ENCODE data around the gene DUSP11.
"Not testable (repeated sequence)": the region's sequence is repeated elsewhere in the genome, so short reads cannot be mapped to it uniquely, and the experiment has no call there.

The DUSP11 gene

DNA sequence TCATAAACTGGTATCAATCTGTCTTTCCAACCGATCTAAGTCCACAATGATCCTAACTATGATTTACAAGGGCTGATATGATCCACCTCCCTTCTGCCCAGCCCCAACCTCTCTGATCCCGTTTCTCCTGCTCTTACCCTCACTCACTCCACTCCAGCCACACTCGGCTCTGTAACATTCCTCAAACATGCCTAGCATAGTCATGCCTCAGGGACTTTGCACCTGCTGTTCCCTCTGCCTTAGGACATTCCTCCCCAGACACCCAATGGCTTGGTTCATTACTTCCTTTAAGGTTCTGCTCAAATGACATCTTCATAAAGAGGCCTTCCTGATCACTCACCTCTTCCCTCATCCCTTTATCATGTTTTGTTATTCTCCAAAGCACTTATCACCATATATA lies 9.2 kb downstream of the DUSP11 start:
- DNase-seq: no peak

DNA sequence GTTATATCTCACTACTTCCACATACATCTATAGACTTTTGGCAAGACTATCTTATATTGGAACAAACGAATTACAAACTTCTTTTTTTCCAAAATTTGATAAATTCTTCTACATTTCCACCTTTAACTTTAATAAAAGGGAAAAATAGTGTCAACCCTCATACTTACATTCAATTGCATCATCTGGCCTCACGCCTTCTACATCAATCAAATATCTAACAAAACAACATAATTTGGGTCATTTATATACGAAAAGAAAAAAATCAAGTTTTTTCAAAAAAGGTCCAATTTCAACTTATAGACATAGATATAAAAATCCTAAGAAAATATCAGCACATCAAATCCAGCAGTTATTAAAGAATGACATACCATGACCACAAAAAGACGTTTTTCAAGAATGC lies 12.9 kb downstream of the DUSP11 start:
- DNase-seq: no peak

DNA sequence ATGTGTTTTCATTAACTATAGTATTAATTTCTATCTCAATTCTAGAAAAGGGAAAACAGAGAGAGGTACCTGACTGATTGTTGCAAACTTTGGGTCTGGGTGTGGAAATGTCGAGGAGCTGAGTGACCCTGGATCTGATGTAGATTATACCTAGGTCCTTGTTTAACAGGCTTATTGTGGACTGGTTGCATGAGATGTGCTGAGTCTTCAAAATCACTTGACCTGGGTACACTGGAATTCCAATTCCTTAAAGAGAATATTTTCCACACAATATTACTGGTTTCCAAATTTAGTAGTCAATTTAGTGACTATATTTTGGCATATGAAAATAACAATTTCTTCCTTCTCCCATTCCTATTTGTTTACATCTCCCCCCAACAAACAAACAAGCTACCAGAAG lies 13.6 kb downstream of the DUSP11 start:
- DNase-seq: no peak

DNA sequence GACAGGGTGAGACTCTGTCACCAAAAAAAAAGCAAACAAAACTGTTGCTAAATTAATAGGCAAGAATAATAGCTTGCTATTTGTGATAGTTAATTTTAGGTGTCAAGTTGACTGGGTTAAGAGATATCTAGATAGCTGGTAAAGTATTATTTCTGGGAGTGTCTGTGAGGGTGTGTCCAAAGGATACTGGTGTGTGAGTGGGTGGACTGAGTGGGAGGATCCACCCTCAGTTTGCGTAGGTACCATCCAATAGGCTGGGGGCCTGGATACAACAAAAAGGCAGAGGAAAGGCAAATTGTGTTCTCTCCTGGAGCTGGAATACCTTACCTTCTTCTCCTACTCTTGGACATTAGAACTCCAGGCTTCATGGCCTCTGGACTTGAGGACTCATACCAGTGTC lies 15.0 kb downstream of the DUSP11 start:
- DNase-seq: no peak

DNA sequence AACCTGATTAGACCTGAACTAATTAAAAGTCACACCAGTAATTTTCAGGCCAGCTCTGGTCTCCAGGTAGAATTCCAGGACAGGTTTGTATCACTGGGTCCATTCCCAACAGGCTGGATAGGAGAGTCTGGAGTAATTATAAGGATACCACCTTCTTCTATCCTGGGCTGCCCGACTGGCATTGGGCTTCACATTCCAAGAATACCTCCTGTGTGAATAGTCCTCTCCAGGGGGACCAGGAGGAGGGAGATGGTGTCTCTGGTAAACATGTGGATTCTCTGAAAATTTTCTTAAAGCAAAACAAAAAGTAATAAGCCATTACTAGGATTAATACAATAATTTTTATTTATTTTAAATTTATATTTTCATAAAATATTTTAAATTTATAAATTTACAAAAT lies 17.3 kb downstream of the DUSP11 start:
- no peak for DNase-seq

DNA sequence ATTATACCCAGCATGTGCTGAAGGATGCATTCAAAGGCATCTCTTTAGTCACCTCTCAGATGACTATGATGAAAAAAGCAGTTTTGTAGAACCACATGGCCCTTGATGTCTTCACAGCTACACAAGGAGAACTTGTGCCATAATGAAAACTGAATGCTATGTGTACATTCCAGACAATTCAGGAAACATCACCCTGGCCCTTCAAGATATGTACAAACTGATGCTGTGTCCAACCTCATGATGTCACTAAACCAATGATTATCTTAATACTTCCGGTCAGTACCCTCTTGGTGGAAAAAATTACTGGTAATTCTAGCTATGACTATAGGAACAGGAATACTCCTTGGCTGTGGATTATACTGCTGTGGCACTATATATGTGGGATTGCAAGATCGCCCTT lies 20.0 kb downstream of the DUSP11 start:
- no peak for DNase-seq

DNA sequence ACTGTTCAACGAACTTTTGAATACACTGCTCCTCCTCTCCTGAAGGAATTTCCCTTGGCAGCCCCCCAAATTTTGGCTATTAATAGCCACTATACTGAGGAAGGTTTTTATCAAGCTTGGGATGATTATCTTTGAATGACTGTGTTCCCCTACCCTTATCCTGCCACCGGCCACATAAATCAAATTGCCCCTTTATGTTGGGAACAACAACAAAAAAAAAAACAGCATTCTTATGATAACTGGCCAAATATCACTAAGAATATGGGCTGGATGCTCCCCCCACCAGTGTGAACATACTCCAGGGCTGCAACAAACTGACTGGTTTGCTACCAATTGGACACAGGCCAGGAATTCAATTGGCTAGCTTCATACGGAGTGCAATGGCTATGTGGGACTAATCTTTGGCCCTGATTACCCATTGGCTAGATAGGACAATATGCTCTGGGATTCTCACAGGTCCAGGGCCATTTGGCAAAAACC lies 20.6 kb downstream of the DUSP11 start:
- DNase-seq: no peak

DNA sequence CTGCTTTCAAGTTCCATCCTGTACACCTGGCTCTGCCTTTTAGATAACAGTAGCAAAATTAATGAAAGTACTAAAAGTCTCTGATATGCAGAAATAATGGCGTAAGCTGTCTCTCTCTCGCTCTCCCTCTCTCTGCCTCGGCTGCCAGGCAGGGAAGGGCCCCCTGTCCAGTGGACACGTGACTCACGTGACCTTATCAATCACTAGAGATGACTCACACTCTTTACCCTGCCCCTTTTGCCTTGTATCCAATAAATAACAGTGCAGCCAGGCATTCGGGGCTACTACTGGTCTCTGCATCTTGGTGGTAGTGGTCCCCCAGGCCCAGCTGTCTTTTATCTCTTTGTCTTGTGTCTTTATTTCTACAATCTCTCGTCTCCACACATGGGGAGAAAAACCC lies 25.6 kb downstream of the DUSP11 start:
- DNase-seq: not testable (repeated sequence)

DNA sequence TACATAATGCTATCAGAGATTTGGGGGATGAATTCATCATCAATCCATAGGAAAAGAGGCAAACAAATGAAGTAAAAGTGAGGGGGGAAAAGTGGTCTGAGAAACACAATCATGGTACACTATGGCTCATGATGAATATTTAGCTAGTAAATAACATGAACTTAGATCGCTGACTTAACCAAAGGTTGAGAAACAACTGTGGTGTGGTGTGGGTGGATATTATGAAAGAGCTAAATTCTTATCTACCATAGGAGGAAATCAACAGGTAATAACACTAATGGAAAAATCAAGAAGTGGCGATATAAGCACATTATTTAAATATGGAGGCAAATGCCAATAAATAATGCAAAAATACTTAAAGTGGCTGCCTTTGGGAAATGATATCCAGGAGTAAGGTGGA lies 30.6 kb downstream of the DUSP11 start:
- DNase-seq: no peak

DNA sequence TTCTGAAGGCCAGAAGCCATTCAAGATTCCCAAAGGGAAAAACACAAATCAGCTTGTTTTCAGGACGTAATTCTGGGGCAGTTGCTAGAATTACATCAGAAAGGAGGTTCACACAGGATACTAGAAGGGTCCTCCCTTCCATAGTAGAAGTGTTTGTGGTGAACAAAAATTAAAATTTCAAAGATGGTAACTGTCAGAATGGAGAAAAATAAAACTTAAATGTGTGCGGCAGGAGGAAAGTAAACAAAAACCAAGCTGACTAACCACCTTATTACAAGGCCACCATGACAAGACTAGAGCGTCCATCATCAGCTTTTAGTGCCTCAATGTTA lies 33.1 kb downstream of the DUSP11 start:
- DNase-seq: no peak

DNA sequence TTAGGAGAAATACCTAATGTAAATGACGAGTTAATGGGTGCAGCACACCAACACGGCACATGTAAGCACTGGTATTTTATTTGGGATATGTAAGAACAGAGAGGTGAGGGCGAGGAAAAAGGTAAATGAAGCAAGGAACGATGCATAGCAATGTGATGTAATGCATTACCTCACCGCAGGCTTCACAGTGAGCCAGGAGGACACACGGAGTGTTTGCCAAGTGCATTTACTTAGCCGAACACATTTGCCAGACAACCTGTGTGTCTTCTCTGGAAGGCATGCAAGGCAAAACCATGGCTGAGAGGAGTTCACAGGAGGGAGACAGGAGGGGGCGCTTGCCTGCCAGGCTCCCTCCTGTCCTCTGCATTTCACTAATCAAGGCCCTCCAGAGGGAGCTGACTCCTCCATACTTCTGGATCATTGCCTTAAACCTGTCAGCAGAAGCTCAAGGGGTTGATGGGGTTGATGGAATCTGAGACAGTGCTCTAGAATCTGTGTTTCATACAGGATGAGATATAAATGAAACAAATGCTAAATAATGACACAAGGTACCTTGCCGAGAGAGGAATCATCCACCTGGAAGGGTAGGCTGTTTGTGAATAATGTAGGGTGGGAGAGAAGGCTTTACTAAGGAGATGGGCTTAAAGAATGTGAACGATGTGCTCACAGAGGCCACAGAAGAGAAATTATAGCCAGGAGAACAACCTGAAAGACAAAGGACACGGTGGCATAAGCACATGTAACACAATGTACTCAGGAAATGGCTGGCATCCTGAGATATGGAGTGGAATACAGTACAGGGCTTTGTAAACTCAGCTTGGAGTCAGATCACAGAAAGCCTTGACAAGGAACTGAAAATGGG lies 33.7 kb downstream of the DUSP11 start:
- DNase-seq: no peak

DNA sequence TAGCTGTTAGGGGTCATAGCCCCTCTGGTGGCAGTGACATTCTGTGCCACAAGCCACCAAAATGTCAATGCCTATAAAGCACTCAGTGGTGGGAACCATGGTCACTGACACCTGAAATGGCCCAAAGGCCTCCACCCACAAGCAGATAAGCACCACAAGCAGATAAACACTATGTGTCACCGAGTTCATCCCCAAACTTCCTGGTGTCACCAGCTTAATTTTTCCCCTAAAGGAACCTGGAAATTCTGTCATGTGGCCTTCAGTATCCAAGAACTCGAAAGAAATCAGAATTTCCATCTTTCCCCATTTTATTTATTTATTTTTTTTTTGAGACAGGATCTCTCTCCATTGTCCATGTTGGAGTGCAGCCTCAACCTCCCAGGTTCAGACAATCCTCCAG lies 39.1 kb downstream of the DUSP11 start:
- no peak for DNase-seq

DNA sequence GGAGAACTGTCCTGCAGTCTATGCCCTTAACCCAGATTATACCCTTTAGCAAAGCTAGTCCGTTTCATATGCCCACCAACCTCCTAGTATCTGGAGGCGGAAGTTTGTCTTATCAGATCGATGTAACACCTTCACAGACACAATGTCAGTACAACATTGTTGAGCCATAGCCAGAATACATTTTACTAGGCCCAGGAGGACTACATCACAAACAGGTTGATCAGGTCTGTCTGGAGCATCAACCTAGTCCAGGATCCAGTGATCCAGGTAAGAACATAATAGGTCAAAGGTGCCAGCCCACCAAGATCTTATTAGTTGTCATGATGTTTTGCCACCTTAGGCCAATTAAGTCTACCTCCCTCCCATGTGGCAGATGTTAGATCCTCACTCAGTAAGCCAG lies 40.8 kb downstream of the DUSP11 start:
- DNase-seq: no peak

DNA sequence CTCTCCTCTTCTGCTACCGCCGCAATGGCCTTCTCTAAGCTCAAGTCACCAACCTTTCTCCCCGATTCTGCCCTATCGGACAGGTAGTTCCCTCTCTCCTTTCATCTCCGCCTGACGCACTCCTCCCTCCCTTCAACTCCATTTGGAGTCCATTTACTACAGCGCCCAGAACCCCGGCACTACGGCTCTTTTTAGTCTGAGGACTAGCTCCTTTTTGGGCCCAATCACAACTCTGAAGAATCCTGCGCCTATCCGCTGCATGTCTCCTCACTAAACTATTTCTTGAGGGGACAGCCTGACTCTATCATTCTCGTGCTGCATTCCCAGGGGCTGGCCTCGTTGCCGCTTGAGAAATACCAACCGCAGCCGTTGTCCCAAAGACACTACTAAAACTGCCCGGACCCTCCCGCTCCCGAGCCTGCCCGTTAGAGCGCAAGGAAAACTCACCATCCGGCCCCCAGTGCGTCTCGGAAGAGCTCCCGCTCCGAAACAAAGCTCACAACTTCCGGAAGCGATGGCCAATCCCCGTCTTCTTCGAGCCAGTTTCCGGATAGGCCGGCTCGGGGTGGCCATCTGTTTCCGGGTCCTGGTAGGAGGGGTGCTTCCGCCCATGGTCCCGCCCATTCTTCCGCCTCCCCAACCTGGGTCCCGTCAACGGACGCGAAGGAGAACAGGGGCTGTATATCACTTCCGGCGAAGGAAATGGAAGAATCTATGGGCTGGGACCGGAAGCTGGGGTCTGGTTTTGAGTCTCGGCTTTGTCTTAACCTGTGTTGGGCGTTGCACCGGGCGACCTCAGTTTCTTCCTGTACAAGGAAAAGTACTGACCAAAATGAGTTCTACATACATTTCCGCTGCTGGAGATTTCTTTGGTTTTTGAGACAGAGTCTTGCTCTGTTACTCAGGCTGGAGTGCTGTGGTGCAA lies 42.8 kb downstream of the DUSP11 start, which contains the start of gene TPRKB:
TSS of gene TPRKB (minus strand) at position 491 of the 925 bp plus-strand sequence. CDS start 2,776 bp downstream, outside the sequence.
- peak; percentile 94 for DNase-seq

DNA sequence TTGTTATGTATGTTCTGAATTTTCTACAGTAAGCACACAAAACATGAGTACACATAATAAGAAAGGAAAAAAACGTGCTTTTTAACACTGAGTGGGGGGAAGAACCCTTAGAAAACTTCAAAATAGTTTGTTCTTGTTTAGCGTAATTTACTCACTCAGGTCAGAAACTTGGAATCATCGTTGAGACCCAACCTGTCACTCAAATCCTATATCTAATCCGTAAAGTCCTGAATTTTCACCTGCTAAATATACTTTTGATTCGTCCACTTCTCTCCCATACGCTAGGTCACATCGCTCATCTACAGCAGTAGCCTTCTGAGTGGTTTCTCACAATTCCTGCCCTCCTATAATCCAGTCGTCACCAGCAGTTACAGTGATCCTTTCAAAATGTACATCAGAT lies 43.5 kb downstream of the DUSP11 start:
- DNase-seq: no peak

DNA sequence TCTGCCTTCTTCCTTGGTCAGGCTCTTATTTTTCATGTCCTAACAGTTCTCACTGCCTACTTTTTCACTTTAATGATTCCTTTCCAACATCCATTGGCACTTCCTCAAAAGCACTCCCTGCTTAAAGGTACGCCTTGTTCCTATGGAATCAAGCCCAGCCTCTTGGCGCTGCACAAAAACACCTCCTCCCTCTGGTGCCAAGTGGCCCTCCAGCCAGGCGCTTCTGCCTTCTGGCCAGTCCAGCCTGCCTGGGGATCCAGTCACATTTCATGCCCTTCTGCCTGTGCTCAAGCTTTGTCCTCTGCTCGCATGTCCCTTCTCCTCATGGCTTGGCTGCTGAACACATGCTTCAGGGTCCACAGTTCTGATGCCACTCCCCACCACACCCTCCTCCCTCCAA lies 49.1 kb downstream of the DUSP11 start:
- DNase-seq: no peak

DNA sequence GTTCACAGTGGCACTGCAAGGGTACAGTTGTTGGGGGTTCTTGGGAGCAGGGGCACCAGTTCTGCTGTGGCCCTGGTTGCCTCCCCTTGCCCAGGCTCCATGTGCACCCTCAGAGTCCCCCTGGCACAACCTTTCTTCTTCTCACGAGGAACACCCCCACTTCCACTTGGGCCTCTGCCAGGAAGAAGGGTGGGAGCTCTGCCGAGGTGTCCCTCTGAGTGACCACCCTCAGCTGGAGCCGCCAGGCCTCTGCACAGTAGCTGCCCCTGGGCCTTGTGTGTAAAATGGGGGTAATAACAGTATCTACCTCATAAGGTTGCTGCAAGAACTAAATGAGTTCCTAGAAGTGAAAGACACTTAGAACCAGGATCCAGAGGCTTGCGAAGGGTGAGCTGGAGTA lies 51.2 kb downstream of the DUSP11 start:
- no peak for DNase-seq

DNA sequence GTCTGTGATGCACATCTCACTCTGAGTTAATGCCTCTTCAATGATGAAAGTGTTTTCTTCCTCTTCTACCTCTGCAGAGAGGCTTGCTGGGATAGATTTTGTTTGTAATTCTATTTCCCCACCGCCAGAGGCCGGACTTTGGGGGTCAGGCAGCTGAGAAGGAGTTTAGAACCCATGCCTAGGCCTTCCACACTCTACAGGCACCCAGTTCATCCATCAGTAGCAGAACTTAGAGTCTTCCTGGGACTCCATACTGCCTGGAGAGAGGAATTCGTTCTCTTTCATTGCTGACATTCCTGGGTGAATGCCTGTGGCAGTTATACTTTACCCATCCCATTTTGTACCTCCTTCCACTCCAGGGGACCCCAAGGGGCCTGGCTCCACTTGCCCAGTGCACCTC lies 51.9 kb downstream of the DUSP11 start:
- DNase-seq: no peak

DNA sequence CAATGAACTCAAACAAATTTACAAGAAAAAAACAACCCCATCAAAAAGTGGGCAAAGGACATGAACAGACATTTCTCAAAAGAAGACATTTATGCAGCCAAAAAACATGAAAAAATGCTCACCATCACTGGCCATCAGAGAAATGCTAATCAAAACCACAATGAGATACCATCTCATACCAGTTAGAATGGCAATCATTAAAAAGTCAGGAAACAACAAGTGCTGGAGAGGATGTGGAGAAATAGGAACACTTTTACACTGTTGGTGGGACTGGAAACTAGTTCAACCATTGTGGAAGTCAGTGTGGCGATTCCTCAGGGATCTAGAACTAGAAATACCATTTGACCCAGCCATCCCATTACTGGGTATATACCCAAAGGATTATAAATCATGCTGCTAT lies 53.2 kb downstream of the DUSP11 start:
- DNase-seq: not testable (repeated sequence)

DNA sequence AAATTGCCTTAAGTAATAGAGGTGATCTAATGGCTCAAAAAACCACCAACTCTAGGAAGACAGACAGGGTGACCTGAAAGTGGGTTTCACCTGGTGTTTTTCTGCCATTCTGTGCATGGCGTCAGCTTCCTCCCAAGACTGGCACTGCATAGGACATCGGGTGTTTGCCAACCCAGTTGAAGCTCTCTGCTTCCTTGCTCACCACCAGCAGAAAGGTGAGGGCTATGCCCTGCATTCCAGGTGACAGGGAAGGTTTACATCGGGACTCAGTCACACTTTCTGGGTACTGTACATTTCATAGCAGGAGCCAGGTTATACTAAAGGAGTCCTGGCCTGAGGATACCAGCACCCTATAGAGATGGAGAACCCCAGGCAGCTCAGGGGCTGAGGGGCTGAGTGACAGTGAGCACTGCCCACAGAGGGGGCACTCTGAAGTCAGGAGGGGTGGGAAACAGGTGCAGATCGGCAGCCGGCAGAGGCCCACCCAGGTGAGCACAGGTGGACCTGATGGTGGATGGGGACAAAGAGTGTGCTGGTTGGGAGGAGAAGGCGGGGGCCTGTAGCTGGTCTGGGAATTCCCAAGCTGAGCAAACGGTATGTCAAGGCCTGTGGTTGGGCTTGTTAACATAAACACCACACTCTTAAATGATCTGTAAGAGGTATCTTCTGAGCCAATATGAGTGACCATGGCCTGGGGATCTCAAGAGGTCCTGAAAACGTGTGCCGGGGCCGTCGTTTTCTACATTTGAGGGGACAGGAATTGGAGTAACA lies 60.9 kb downstream of the DUSP11 start:
- no peak for DNase-seq

DNA sequence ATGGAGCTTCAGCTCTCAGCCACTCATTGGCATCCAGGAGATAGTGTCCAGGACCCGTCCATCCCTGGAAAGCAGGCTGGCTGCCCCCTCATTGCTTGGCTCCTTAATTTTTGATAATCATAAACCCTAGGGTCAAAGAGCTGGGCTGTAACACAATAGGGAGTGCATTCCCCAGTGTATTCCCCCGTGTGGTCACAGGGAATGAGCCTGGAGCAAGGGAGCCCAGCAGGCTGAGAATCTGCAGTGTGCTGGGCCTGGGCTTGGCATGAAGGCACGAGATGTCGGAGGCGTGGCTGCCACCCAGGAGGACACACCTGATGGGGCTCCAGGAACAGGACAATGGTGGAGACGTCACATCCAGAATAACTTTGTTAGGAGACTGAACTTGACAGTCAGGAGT lies 61.5 kb downstream of the DUSP11 start:
- DNase-seq: no peak

DNA sequence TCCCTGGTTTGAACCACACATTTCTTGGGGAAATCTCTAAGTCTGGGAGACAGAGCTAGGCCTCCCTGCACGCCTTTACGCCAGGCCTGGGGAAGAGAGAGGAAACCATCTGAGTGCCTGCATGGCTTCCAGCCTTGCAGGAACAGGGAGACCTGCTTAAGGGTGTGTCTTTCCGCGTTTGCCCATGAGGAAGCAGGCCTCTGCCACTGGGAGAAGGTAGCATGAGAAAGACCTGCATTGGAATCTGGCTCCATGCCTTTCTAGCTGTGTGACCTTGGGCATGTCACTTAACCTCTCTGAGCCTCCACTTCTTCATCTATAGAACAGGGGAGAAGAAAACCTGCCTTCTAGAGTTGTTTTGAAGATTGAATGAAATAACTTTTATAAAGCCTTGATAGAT lies 62.2 kb downstream of the DUSP11 start:
- DNase-seq: not testable (repeated sequence)

DNA sequence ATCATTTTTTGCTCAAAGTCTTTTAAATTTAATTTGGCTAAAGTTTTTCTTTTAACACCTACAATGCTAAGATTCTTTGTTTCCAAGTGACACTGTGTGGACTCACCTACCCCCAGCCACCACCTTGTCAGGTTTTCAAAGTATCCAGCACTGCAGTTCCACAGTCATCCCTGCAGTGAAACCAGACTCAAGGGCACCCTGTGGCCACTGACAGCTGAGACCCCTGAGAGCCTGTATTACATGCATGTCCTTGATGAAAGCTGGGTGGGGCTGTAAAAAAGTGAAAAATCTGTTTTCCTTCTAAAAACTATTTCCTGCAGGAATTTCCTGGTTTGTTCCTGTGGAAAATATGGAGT lies 62.7 kb downstream of the DUSP11 start:
- no peak for DNase-seq
